ENCODE data around the gene AHNAK.

The AHNAK gene

GRCh38 chr11:62459080-62459479, 87.5 kb downstream of the AHNAK start:
- H3K4me3 ChIP-seq (replicated peaks; ENCODE audit: insufficient read depth, low read length): no peak overlapping the region
- TF ChIP-seq CTCF (IDR thresholded peaks at IDR 0.05; ENCODE audit: insufficient read depth, low read length): no peak
- no peak for TF ChIP-seq SPI1 (IDR thresholded peaks at IDR 0.05; ENCODE audit: borderline replicate concordance, low read depth)
- TF ChIP-seq GABPA (IDR thresholded peaks at IDR 0.05; ENCODE audit: low read depth): no peak
- no peak for TF ChIP-seq POLR2AphosphoS5 (IDR thresholded peaks at IDR 0.05; ENCODE audit: low read depth)
- no peak overlapping the region for H3K27ac ChIP-seq (replicated peaks)
- no peak for DNase-seq (ENCODE audit: low read depth in 1 of 2, low spot score in 1 of 2)
- no peaks in the 10 kb centered on the region for H3K27me3 ChIP-seq (ENCODE audit: insufficient read depth, poor library complexity, severe bottlenecking)

- TF ChIP-seq GABPA (IDR thresholded peaks at IDR 0.05; ENCODE audit: low read depth) (no peak), REST (IDR thresholded peaks at IDR 0.05; ENCODE audit: insufficient replicate concordance, low read depth) (no peak), POLR2AphosphoS5 (IDR thresholded peaks at IDR 0.05; ENCODE audit: low read depth) (no peak), CTCF (IDR thresholded peaks at IDR 0.05; ENCODE audit: insufficient read depth, low read length) (no peak), SPI1 (IDR thresholded peaks at IDR 0.05; ENCODE audit: borderline replicate concordance, low read depth) (no peak)
- no peak overlapping the region for H3K27ac ChIP-seq (replicated peaks)
- no peak overlapping the region for H3K4me3 ChIP-seq (replicated peaks; ENCODE audit: insufficient read depth, low read length)
- DNase-seq (ENCODE audit: low read depth in 1 of 2, low spot score in 1 of 2): no peak
- H3K27me3 ChIP-seq (ENCODE audit: insufficient read depth, poor library complexity, severe bottlenecking): no peaks in the 10 kb centered on the region
These were observed 88.2 kb downstream of the AHNAK start for GRCh38 chr11:62458212-62459002.

- no peak overlapping the region for H3K4me3 ChIP-seq (replicated peaks; ENCODE audit: insufficient read depth, low read length)
- DNase-seq (ENCODE audit: low read depth in 1 of 2, low spot score in 1 of 2): no peak
- no peak for TF ChIP-seq CTCF (IDR thresholded peaks at IDR 0.05; ENCODE audit: insufficient read depth, low read length)
- no peak for TF ChIP-seq POLR2AphosphoS5 (IDR thresholded peaks at IDR 0.05; ENCODE audit: low read depth)
- TF ChIP-seq GABPA (IDR thresholded peaks at IDR 0.05; ENCODE audit: low read depth): no peak
- no peak for TF ChIP-seq SPI1 (IDR thresholded peaks at IDR 0.05; ENCODE audit: borderline replicate concordance, low read depth)
- no peak for TF ChIP-seq REST (IDR thresholded peaks at IDR 0.05; ENCODE audit: insufficient replicate concordance, low read depth)
- H3K27ac ChIP-seq (replicated peaks): no peak overlapping the region
- no peaks in the 10 kb centered on the region for H3K27me3 ChIP-seq (ENCODE audit: insufficient read depth, poor library complexity, severe bottlenecking)
These were observed 89.1 kb downstream of the AHNAK start for GRCh38 chr11:62457478-62457877.
